Stomach (tissue), 4 donors: Measurements from ENCODE around the gene RASD1.
"Not testable (repeated sequence)": the region's sequence is repeated elsewhere in the genome, so short reads cannot be mapped to it uniquely, and the experiment has no call there.

Source experiments
- CTCF ChIP-seq, 7 experiments: fragments of 450-650 bp in 4 of 7; fragments of 200-600 bp in 3 of 7; sonication (generic) in 3 of 7; IDR thresholded peaks; one replicate each; pipeline ENCODE4 v1.5.1; 2016 to 2019; ENCODE audit warnings: antibody characterized with exemption in 7 of 7, control low read depth in 2 of 7, mild to moderate bottlenecking in 1 of 7
- EP300 ChIP-seq: sonication (generic); formaldehyde crosslinking; IDR thresholded peaks from one replicate; pipeline ENCODE4 v1.6.1; 2017; ENCODE audit warnings: antibody characterized with exemption
- POLR2A ChIP-seq, 4 donors: fragments of 450-650 bp; IDR thresholded peaks; one replicate each; pipeline ENCODE4 v1.6.1; 2016; ENCODE audit warnings: antibody characterized with exemption in 4 of 4, control low read depth in 2 of 4, mild to moderate bottlenecking in 1 of 4, moderate library complexity in 1 of 4
- POLR2AphosphoS5 ChIP-seq, 3 donors: sonication (generic); formaldehyde crosslinking; IDR thresholded peaks; one replicate each; pipeline ENCODE4 v1.6.1; 2016; ENCODE audit warnings: antibody characterized with exemption in 3 of 3

- TF ChIP-seq CTCF (IDR thresholded peaks at IDR 0.05); POLR2A (IDR thresholded peaks at IDR 0.05); POLR2AphosphoS5 (IDR thresholded peaks at IDR 0.05); EP300: not testable (repeated sequence)
These were observed 30.3 kb downstream of the RASD1 start for GRCh38 chr17:17465878-17466277.
